ENCODE measurements around the gene C10orf71.

- TF ChIP-seq POLR2A (IDR thresholded peaks at IDR 0.05) (no peak), CTCF (IDR thresholded peaks at IDR 0.05) (no peak), POLR2AphosphoS5 (IDR thresholded peaks at IDR 0.05) (no peak)
These were observed 63.8 kb downstream of the C10orf71 start for GRCh38 chr10:49362596-49363260.

Data from breast epithelium (tissue), 3 donors.